Hindlimb muscle (tissue), 1 donor: Measurements from ENCODE around the gene SPOCK1. TPM values are rescaled to one million over a fixed set of nuclear protein-coding genes. Genes with fewer than 3 reads are reported as not detected.
"Not testable (repeated sequence)": the region's sequence is repeated elsewhere in the genome, so short reads cannot be mapped to it uniquely, and the experiment has no call there.

Experiments used
- DNase-seq: peaks from one replicate; pipeline ENCODE4 v3.0.0-alpha.2; 2013
- polyA plus RNA-seq: library from polyadenylated mRNA; unstranded; fragments of 120-200 nt; gene quantifications from one replicate; pipeline ENCODE4 v1.2.1, GENCODE V29; 2013; ENCODE audit not compliant: insufficient read length

The SPOCK1 gene
- polyA plus RNA-seq, 1 donor, result 4.6 TPM

GRCh38 chr5:137001026-137001569, 498.0 kb downstream of the SPOCK1 start:
- DNase-seq, result no peak

GRCh38 chr5:136999787-137000186, 499.3 kb downstream of the SPOCK1 start:
- no peak for DNase-seq

- no peak for DNase-seq
These were observed 500.2 kb downstream of the SPOCK1 start for GRCh38 chr5:136998854-136999357.

DNA sequence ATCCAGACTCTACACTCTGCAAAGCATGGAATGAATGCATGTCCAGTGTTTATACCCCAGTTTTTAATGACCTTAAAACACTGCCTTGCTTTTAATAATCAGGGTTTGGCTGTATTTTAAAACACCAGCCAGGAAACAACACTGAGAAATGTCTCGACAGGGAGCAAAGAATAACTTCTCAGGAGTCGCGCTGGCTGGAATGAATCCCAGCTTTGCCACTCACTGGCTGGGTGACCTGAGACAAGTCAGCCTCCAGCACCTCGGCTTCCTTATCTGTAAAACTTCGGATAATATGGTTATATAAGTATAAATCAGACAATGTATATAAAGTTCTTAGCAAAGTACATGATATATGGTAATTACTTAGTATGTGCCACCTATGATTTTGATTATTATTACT, 505.0 kb downstream of the SPOCK1 start:
- no peak for DNase-seq

DNA sequence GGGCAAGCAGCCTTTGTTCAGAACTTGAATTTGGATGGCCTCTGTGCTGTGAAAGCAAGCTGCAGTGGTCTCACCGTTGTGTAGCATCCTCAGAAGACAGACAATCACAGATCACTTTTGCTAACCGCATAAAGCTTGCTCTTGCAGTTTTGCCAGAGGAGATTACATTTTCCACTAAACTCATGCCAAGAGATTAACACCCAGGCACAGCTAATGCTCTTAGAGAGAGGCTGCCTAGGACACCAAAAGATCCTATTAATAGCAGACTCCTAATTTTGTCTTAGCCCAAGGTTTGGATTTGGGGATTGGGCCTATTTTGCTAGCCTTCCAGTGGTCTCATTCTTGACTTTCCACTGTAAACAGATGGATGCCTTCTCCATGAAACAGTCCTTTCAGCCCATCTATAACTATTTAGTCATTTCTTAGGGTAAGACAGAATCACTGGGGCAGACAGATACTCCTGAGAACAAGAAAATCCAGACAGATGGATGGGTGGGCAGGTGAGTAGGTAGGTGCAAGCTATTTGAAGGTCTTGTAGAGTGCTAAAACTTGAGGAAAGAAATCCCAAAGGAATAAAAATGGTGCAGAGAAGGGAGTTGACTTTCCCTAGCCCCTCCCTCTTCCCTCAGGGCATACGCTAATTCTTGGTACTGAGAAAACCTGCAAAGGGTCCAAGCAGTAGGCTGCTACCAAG, 506.2 kb downstream of the SPOCK1 start:
- no peak for DNase-seq

GRCh38 chr5:136985785-136986475, 513.2 kb downstream of the SPOCK1 start:
- DNase-seq, result no peak

GRCh38 chr5:136984772-136985446, 514.2 kb downstream of the SPOCK1 start:
- peak; percentile 7 for DNase-seq

- DNase-seq, result no peak
These were observed 517.2 kb downstream of the SPOCK1 start for GRCh38 chr5:136981936-136982335.

DNA sequence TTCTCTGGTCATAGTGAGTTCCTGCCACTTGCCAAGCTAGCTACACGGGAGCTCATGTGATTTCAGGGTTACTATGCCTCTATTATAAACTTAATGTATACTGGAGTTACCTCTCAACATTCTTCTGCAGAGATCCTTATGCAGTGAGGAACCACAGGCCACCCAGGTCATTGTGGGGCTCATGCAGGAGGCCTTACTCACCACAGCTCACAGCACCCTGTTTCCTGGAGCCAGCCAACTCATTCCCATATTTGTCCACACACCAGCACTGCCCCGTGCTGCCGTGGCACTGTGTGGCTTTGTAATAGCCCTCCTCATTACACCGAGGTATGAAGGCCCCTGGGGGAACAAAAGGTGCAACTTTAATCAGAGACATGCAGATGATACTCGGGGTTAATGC, 520.0 kb downstream of the SPOCK1 start:
- no peak for DNase-seq

- no peak for DNase-seq
These were observed 535.6 kb downstream of the SPOCK1 start for GRCh38 chr5:136963504-136963903.

DNA sequence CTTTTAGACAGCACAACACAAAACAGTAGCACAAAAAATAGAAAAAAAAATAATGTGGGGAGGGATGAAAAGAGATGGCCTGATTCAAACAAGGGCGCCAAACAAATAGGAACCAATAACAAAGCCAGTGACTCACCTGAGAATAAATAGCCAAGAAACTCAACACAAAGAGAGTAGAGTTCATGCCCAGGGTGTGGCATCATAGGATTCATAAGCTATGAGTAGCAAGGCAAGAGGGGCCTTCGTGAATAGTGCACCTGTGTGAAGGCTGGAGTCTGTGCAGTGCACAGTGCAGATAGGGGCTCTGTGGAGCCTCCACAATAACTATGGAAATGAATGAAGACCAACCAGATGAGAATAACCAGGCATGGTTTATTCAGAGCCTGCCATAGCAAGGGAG, 541.7 kb downstream of the SPOCK1 start:
- no peak for DNase-seq

GRCh38 chr5:136954142-136954541, 545.0 kb downstream of the SPOCK1 start:
- DNase-seq, result not testable (repeated sequence)

- not testable (repeated sequence) for DNase-seq
These were observed 545.6 kb downstream of the SPOCK1 start for GRCh38 chr5:136953346-136954069.

- no peak for DNase-seq
These were observed 571.6 kb downstream of the SPOCK1 start for GRCh38 chr5:136927571-136927970.

GRCh38 chr5:136926073-136926472, 573.1 kb downstream of the SPOCK1 start:
- DNase-seq, result no peak

Other genes with a start within 250 kb of the SPOCK1 start
- gene KLHL3, start 236.8 kb upstream of the SPOCK1 start, polyA plus RNA-seq, result 4.0 TPM